Kidney (tissue), 14 donors: ENCODE data around the gene B3GNT5. TPM values are rescaled to one million over a fixed set of nuclear protein-coding genes. Genes with fewer than 3 reads are reported as not detected.
A peak's percentile ranks its signal among the peaks of the same experiment; 100 is the strongest.

Source experiments
- DNase-seq, 5 donors: peaks; one replicate each; pipeline ENCODE4 v3.0.0-alpha.2; 2013 to 2020
- FAIRE-seq: peaks from 2 replicates; lab custom pipeline; 2012; peaks lifted over from hg19 to GRCh38; lab: Jason Lieb, UNC
- H3K27ac ChIP-seq, 2 donors: one replicate each; pipeline ENCODE4 v1.7.0; 2013; ENCODE audit warnings: low read depth in 2 of 2, low read length in 2 of 2, inconsistent platforms in 1 of 2
- H3K27me3 ChIP-seq: one replicate; pipeline ENCODE4 v1.7.1; 2013; ENCODE audit warnings: low read length, inconsistent platforms; ENCODE audit not compliant: control insufficient read depth, insufficient read depth
- H3K36me3 ChIP-seq, 3 donors: one replicate each; pipeline versions ENCODE4 v1.7.0 to v1.7.1; 2013; ENCODE audit warnings: low read length in 3 of 3, control low read depth in 1 of 3, inconsistent platforms in 1 of 3; ENCODE audit not compliant: insufficient read depth in 3 of 3, control insufficient read depth in 2 of 3
- H3K4me1 ChIP-seq, 3 donors: one replicate each; pipeline versions ENCODE4 v1.7.0 to v1.7.1; 2013; ENCODE audit warnings: low read length in 3 of 3, inconsistent platforms in 1 of 3, low read depth in 1 of 3; ENCODE audit not compliant: control insufficient read depth in 2 of 3, insufficient read depth in 2 of 3
- H3K4me3 ChIP-seq, 3 donors: one replicate each; pipeline versions ENCODE4 v1.7.0 to v1.8.1; 2013; ENCODE audit warnings: low read length in 3 of 3, control low read depth in 1 of 3, inconsistent platforms in 1 of 3
- H3K9ac ChIP-seq, 3 donors: one replicate each; pipeline versions ENCODE4 v1.7.0 to v1.7.1; 2013; ENCODE audit warnings: low read length in 3 of 3, control low read depth in 1 of 3, inconsistent platforms in 1 of 3
- H3K9me3 ChIP-seq, 3 donors: one replicate each; pipeline versions ENCODE4 v1.7.0 to v1.7.1; 2013; ENCODE audit warnings: low read length in 3 of 3, control low read depth in 1 of 3, inconsistent platforms in 1 of 3; ENCODE audit not compliant: control insufficient read depth in 2 of 3, insufficient read depth in 1 of 3
- intact Hi-C: fragments of 100-400 bp; cut with DNase I; formaldehyde crosslinking; loops from one replicate; pipeline ENCODE4 v1.11.1; 2022
- polyA plus RNA-seq: library from polyadenylated mRNA; stranded (reverse); fragments of 350-450 nt; fragmentation: Illumina TruSeq; extraction: RNeasy Lipid Tissue Mini Kit (QIAGEN cat#74804); gene quantifications from one replicate; pipeline ENCODE4 v1.2.3, GENCODE V29; 2014; ENCODE audit warnings: low read depth, low replicate concordance; ENCODE audit not compliant: insufficient read depth
- total RNA-seq: library from RNA; stranded (reverse); fragmentation: NEBNext Ultra II Directional; extraction: Animal tissue kit (Norgen Biotek cat#: 25700); gene quantifications from one replicate; pipeline ENCODE4 v1.2.1, GENCODE V29; 2021
- TF ChIP-seq, protein P1 (sequence below): IDR thresholded peaks from 3 replicates; pipeline ENCODE4 v1.5.1; 2012; ENCODE audit warnings: mild to moderate bottlenecking, moderate library complexity, borderline replicate concordance; ENCODE audit not compliant: insufficient read depth; ENCODE audit errors: extremely low read depth
- donor health status: control.
- donor health status: control.
- donor health status: control.
- donor health status: control.
- donor health status: control.
- donor health status: DM: yes; HTN: yes; CAD: no.
- donor health status: Normal renal cell carcinoma (clear cell type).

The B3GNT5 gene
- total and polyA plus RNA-seq, 2 donors from 2014 or later: 2.4 to 9.9 TPM

DNA sequence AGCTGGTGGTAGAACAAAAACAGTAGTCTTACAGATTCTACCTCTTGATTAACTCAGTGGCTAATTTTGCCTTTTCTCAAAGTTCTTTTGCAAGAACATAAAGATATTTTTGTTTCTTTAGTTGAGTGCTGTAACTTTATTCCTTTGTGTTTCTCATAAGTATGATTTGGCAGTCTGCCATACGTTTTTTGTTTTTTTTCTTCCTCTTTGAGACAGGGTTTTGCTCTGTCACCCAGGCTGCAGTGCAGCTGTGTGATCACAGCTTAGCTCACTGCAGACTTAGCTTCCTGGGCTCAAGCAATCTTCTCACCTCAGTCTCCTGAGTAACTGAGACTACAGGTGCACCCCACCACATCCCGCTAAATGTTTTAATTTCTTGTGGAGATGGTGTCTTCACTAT is 22.4 kb downstream of the B3GNT5 start:
- no peak overlapping the region for H3K4me3 ChIP-seq
- no peak overlapping the region for H3K27ac ChIP-seq
- DNase-seq (peak in 2 of 5 donors; percentile 68 to 78), FAIRE-seq (no peak)
- no peaks in the 10 kb centered on the region for H3K27me3 ChIP-seq
- intact Hi-C loops: no loop called here
- H3K36me3 ChIP-seq: no peaks in the 10 kb centered on the region
- H3K9me3 ChIP-seq: no peaks in the 10 kb centered on the region
- no peaks in the 10 kb centered on the region for H3K4me1 ChIP-seq
- no peak overlapping the region for H3K9ac ChIP-seq
- TF ChIP-seq, protein P1, sequence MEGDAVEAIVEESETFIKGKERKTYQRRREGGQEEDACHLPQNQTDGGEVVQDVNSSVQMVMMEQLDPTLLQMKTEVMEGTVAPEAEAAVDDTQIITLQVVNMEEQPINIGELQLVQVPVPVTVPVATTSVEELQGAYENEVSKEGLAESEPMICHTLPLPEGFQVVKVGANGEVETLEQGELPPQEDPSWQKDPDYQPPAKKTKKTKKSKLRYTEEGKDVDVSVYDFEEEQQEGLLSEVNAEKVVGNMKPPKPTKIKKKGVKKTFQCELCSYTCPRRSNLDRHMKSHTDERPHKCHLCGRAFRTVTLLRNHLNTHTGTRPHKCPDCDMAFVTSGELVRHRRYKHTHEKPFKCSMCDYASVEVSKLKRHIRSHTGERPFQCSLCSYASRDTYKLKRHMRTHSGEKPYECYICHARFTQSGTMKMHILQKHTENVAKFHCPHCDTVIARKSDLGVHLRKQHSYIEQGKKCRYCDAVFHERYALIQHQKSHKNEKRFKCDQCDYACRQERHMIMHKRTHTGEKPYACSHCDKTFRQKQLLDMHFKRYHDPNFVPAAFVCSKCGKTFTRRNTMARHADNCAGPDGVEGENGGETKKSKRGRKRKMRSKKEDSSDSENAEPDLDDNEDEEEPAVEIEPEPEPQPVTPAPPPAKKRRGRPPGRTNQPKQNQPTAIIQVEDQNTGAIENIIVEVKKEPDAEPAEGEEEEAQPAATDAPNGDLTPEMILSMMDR: no peak

DNA sequence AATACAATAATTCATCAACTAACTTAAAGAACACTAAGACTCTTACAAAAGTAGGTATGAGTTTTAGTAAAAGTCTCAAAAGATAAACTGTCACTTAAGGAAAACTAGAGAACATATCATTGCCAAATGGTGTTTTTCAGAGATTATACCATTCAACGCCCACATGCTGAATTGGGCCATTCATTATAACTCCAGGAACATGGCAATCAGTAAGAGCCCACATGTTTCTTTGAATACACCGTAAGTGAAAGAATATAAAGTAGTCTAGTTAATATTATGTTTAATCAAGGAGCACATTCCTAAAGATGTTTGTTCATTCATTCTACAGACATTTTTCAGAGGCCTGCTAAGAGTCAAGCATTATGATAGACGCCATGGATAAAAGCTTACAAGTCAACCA is 22.9 kb downstream of the B3GNT5 start:
- Histone ChIP-seq H3K27me3 (no peaks in the 10 kb centered on the region), H3K9ac (no peak overlapping the region), H3K27ac (no peak overlapping the region), H3K4me3 (no peak overlapping the region), H3K36me3 (no peaks in the 10 kb centered on the region), H3K4me1 (no peaks in the 10 kb centered on the region), H3K9me3 (no peaks in the 10 kb centered on the region)
- TF ChIP-seq, protein P1: no peak
- intact Hi-C loops: no loop called here
- DNase-seq: no peak
- no peak for FAIRE-seq

DNA sequence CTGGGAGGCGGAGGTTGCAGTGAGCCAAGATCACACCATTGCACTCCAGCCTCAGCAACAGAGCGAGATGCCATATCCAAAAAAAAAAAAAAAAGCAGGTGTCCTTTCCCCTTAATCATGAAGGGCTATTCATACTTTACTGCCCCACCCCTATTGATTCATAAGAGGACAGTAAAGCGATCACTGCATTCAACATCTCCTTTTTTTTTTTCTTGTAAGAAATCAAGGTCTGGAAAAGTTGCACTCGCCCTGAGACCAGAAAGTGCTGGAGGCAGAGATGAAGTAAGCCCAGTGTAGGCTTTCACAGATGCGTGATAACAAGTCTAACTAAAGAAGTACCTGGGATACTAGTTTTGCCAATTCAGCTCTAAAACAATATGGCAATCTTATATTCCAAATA is 24.2 kb downstream of the B3GNT5 start:
- intact Hi-C loops: no loop called here
- no peaks in the 10 kb centered on the region for H3K4me1 ChIP-seq
- FAIRE-seq (no peak), DNase-seq (no peak)
- no peaks in the 10 kb centered on the region for H3K36me3 ChIP-seq
- no peak overlapping the region for H3K27ac ChIP-seq
- TF ChIP-seq, protein P1: no peak
- H3K4me3 ChIP-seq: no peak overlapping the region
- H3K27me3 ChIP-seq: no peaks in the 10 kb centered on the region
- H3K9me3 ChIP-seq: no peaks in the 10 kb centered on the region
- H3K9ac ChIP-seq: no peak overlapping the region

DNA sequence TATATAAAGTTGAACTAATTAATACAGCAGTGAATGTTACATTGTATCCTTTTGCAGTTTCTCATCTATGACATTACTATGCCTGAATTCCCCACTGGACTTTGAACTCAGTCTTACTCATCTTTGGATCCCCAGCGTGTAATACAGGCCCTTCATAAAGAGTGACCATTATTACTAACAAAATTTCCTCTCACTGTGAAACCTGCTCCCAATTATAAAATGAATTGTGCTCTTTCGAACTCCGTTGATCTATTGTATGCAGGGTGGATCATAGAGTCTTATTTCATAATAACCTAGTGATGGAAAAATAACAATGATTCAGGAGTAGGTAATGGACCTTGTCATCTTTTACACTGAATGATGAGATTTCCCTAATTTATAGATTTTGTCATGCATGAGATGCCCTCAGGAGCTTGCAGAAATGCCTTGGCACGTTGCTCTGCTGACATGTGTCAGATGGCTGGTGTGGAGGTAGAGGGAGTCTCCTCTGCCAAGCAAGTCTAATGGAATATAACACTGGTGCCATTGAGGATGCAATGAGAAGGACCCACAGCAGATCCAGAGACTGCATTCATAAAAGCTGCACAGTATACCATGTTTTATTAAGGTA is 25.5 kb downstream of the B3GNT5 start:
- FAIRE-seq (no peak), DNase-seq (no peak)
- TF ChIP-seq, protein P1: no peak
- Histone ChIP-seq H3K27me3 (no peaks in the 10 kb centered on the region), H3K4me1 (no peaks in the 10 kb centered on the region), H3K9me3 (no peaks in the 10 kb centered on the region), H3K9ac (no peak overlapping the region), H3K27ac (no peak overlapping the region), H3K4me3 (no peak overlapping the region), H3K36me3 (no peaks in the 10 kb centered on the region)
- intact Hi-C loops: no loop called here
